ENCODE data around the gene ARRB1. TPM values are rescaled to one million over a fixed set of nuclear protein-coding genes. Genes with fewer than 3 reads are reported as not detected.
A peak's percentile ranks its signal among the peaks of the same experiment; 100 is the strongest.

The ARRB1 gene
- total RNA-seq, 1 donor from 2014 or later: 38.0 TPM

GRCh38 chr11:75273411-75274391 is 77.8 kb downstream of the ARRB1 start:
- H3K27ac Mint-ChIP-seq (ENCODE audit: unreplicated experiment): no peak overlapping the region
- H3K4me1 Mint-ChIP-seq (ENCODE audit: low read depth, unreplicated experiment): peaks cover 4% of the 10 kb centered on the region
- DNase-seq: no peak
- peaks cover 1% of the 10 kb centered on the region for H3K27me3 Mint-ChIP-seq (ENCODE audit: unreplicated experiment)
- no peak overlapping the region for H3K4me3 Mint-ChIP-seq (ENCODE audit: unreplicated experiment)
- no peak for TF ChIP-seq CTCF (IDR thresholded peaks at IDR 0.05; ENCODE audit: partially characterized antibody, unreplicated experiment)
- no peaks in the 10 kb centered on the region for H3K36me3 Mint-ChIP-seq (ENCODE audit: unreplicated experiment)
- H3K9me3 Mint-ChIP-seq (ENCODE audit: unreplicated experiment): peaks cover 1% of the 10 kb centered on the region

GRCh38 chr11:75272821-75273301 is 78.6 kb downstream of the ARRB1 start:
- DNase-seq: no peak
- Mint-ChIP-seq H3K4me3 (ENCODE audit: unreplicated experiment) (no peak overlapping the region), H3K27ac (ENCODE audit: unreplicated experiment) (no peak overlapping the region), H3K36me3 (ENCODE audit: unreplicated experiment) (no peaks in the 10 kb centered on the region), H3K9me3 (ENCODE audit: unreplicated experiment) (peaks cover 4% of the 10 kb centered on the region), H3K4me1 (ENCODE audit: low read depth, unreplicated experiment) (peaks cover 3% of the 10 kb centered on the region), H3K27me3 (ENCODE audit: unreplicated experiment) (no peaks in the 10 kb centered on the region)
- no peak for TF ChIP-seq CTCF (IDR thresholded peaks at IDR 0.05; ENCODE audit: partially characterized antibody, unreplicated experiment)

GRCh38 chr11:75272391-75272790 is 79.1 kb downstream of the ARRB1 start:
- peaks cover 3% of the 10 kb centered on the region for H3K4me1 Mint-ChIP-seq (ENCODE audit: low read depth, unreplicated experiment)
- no peaks in the 10 kb centered on the region for H3K36me3 Mint-ChIP-seq (ENCODE audit: unreplicated experiment)
- H3K4me3 Mint-ChIP-seq (ENCODE audit: unreplicated experiment): no peak overlapping the region
- no peak for TF ChIP-seq CTCF (IDR thresholded peaks at IDR 0.05; ENCODE audit: partially characterized antibody, unreplicated experiment)
- H3K27me3 Mint-ChIP-seq (ENCODE audit: unreplicated experiment): no peaks in the 10 kb centered on the region
- H3K9me3 Mint-ChIP-seq (ENCODE audit: unreplicated experiment): peaks cover 4% of the 10 kb centered on the region
- no peak for DNase-seq
- H3K27ac Mint-ChIP-seq (ENCODE audit: unreplicated experiment): no peak overlapping the region

GRCh38 chr11:75271730-75272129 is 79.7 kb downstream of the ARRB1 start:
- H3K4me1 Mint-ChIP-seq (ENCODE audit: low read depth, unreplicated experiment): peaks cover 3% of the 10 kb centered on the region
- H3K4me3 Mint-ChIP-seq (ENCODE audit: unreplicated experiment): no peak overlapping the region
- H3K9me3 Mint-ChIP-seq (ENCODE audit: unreplicated experiment): peaks cover 4% of the 10 kb centered on the region
- no peak overlapping the region for H3K27ac Mint-ChIP-seq (ENCODE audit: unreplicated experiment)
- H3K36me3 Mint-ChIP-seq (ENCODE audit: unreplicated experiment): no peaks in the 10 kb centered on the region
- no peak for DNase-seq
- no peak for TF ChIP-seq CTCF (IDR thresholded peaks at IDR 0.05; ENCODE audit: partially characterized antibody, unreplicated experiment)
- no peaks in the 10 kb centered on the region for H3K27me3 Mint-ChIP-seq (ENCODE audit: unreplicated experiment)

GRCh38 chr11:75270896-75271418 is 80.5 kb downstream of the ARRB1 start:
- Mint-ChIP-seq H3K4me3 (ENCODE audit: unreplicated experiment) (no peak overlapping the region), H3K4me1 (ENCODE audit: low read depth, unreplicated experiment) (peaks cover 3% of the 10 kb centered on the region), H3K27ac (ENCODE audit: unreplicated experiment) (no peak overlapping the region), H3K27me3 (ENCODE audit: unreplicated experiment) (peaks cover 4% of the 10 kb centered on the region), H3K9me3 (ENCODE audit: unreplicated experiment) (peaks cover 9% of the 10 kb centered on the region), H3K36me3 (ENCODE audit: unreplicated experiment) (no peaks in the 10 kb centered on the region)
- DNase-seq: peak; percentile 5
- no peak for TF ChIP-seq CTCF (IDR thresholded peaks at IDR 0.05; ENCODE audit: partially characterized antibody, unreplicated experiment)

Data from glutamatergic neuron (in vitro differentiated cells).